ENCODE measurements around the gene CYSRT1. TPM values are rescaled to one million over a fixed set of nuclear protein-coding genes. Genes with fewer than 3 reads are reported as not detected.

The CYSRT1 gene
- total and polyA plus RNA-seq, 7 experiments from 2014 or later: 0.45 to 0.63 (median 0.49) TPM; not detected in 3

GRCh38 chr9:137198902-137199283, 26.1 kb upstream of the CYSRT1 start:
- ATAC-seq (no peak), DNase-seq (no peak)
- Histone ChIP-seq H3K36me3 (ENCODE audit: control insufficient read depth in 2 of 3, insufficient read depth in 3 of 3, low read length in 3 of 3) (no peaks in the 10 kb centered on the region), H3K4me3 (ENCODE audit: low read length) (no peak overlapping the region), H3K27me3 (ENCODE audit: control insufficient read depth in 2 of 2, insufficient read depth in 2 of 2, low read length in 2 of 2) (no peaks in the 10 kb centered on the region), H3K4me1 (ENCODE audit: control insufficient read depth in 2 of 2, insufficient read depth in 2 of 2, low read length in 2 of 2) (peaks cover 7 to 13% of the 10 kb centered on the region in 2 donors), H3K27ac (ENCODE audit: low read depth, low read length) (no peak overlapping the region), H3K9me3 (ENCODE audit: control insufficient read depth in 2 of 3, low read length in 3 of 3) (no peaks in the 10 kb centered on the region)
- ChIA-PET POLR2A (interaction anchor here (0.6 to 3.4 kb wide), 6 partner anchors 10 to 375 kb away, joined by 3 to 16 read pairs (median 4); partner anchors contain the start of genes CYSRT1, MAN1B1, SSNA1 and TUBB4B), CTCF (no interaction called here)
- Mint-ChIP-seq H3K9me3 (no peaks in the 10 kb centered on the region), H3K36me3 (no peaks in the 10 kb centered on the region), H3K4me3 (peak overlapping the region in 3 of 10 donors; percentile 25 to 81 (median 56)), H3K27ac (no peak overlapping the region), H3K4me1 (peaks cover 10 to 24% (median 14%) of the 10 kb centered on the region in 7 donors), H3K27me3 (no peaks in the 10 kb centered on the region)
- intact Hi-C loops (cut with micrococcal nuclease): no loop called here

- Mint-ChIP-seq H3K4me3 (peak overlapping the region in 9 of 10 donors; percentile 36 to 82 (median 77)), H3K4me1 (peaks cover 16 to 31% (median 21%) of the 10 kb centered on the region in 7 donors), H3K27ac (peak overlapping the region in 1 of 9 donors; percentile 49), H3K27me3 (no peaks in the 10 kb centered on the region), H3K36me3 (no peaks in the 10 kb centered on the region), H3K9me3 (no peaks in the 10 kb centered on the region)
- CTCF ChIA-PET: no interaction called here
- H3K27ac ChIP-seq (ENCODE audit: low read depth, low read length): no peak overlapping the region
- no peaks in the 10 kb centered on the region for H3K36me3 ChIP-seq (ENCODE audit: control insufficient read depth in 2 of 3, insufficient read depth in 3 of 3, low read length in 3 of 3)
- peaks cover 14 to 20% of the 10 kb centered on the region in 2 donors for H3K4me1 ChIP-seq (ENCODE audit: control insufficient read depth in 2 of 2, insufficient read depth in 2 of 2, low read length in 2 of 2)
- POLR2A ChIA-PET: interaction anchor here (0.8 to 3.4 kb wide), 5 partner anchors 10 to 113 kb away, joined by 3 to 16 read pairs (median 4); partner anchors contain the start of genes CYSRT1, MAN1B1, SSNA1 and TUBB4B
- intact Hi-C loops (cut with micrococcal nuclease): loop anchor here (1.0 to 10.0 kb wide), 12 partner anchors 11 to 409 kb away; partner anchors contain the start of genes ANAPC2 (in 2 of the 2), MAN1B1 (in 2 of the 2), SSNA1 (in 2 of the 2) and TUBB4B (in 2 of the 2)
- DNase-seq (no peak), ATAC-seq (no peak)
- no peak overlapping the region for H3K4me3 ChIP-seq (ENCODE audit: low read length)
- H3K27me3 ChIP-seq (ENCODE audit: control insufficient read depth in 2 of 2, insufficient read depth in 2 of 2, low read length in 2 of 2): no peaks in the 10 kb centered on the region
- H3K9me3 ChIP-seq (ENCODE audit: control insufficient read depth in 2 of 3, low read length in 3 of 3): no peaks in the 10 kb centered on the region
Observed at GRCh38 chr9:137199411-137200121, 25.4 kb upstream of the CYSRT1 start.

GRCh38 chr9:137200311-137201204, 24.4 kb upstream of the CYSRT1 start, which contains the start of gene TPRN:
TPRN (minus strand) TSS chr9:137200741; CDS start chr9:137200711, 30 bp downstream.
- ChIA-PET CTCF (interaction anchor here (1.1 to 1.3 kb wide), 2 partner anchors 21 to 71 kb away, joined by 3 read pairs; partner anchors contain the start of gene RNF208), POLR2A (interaction anchor here (0.6 to 9.0 kb wide), 13 partner anchors 10 to 399 kb away, joined by 3 to 136 read pairs (median 4); partner anchors contain the start of genes ANAPC2, MAN1B1, RABL6 and SSNA1)
- Mint-ChIP-seq H3K4me3 (peak within 1 kb of the TSS; percentile 77 to 89 (median 84)), H3K4me1 (peaks cover 16 to 34% (median 23%) of the 10 kb centered on the region in 7 donors), H3K27ac (peak within 1 kb of the TSS; percentile 12 to 91 (median 78)), H3K27me3 (no peaks in the 10 kb centered on the region), H3K36me3 (no peaks in the 10 kb centered on the region), H3K9me3 (peaks cover 0 to 3% (median 0%) of the 10 kb centered on the region in 11 donors)
- Histone ChIP-seq H3K27me3 (ENCODE audit: control insufficient read depth in 2 of 2, insufficient read depth in 2 of 2, low read length in 2 of 2) (no peaks in the 10 kb centered on the region), H3K4me3 (ENCODE audit: low read length) (peak within 1 kb of the TSS; percentile 75), H3K4me1 (ENCODE audit: control insufficient read depth in 2 of 2, insufficient read depth in 2 of 2, low read length in 2 of 2) (peaks cover 20 to 23% of the 10 kb centered on the region in 2 donors), H3K36me3 (ENCODE audit: control insufficient read depth in 2 of 3, insufficient read depth in 3 of 3, low read length in 3 of 3) (peaks cover 0 to under 1% (median 0%) of the 10 kb centered on the region in 3 experiments), H3K9me3 (ENCODE audit: control insufficient read depth in 2 of 3, low read length in 3 of 3) (no peaks in the 10 kb centered on the region), H3K27ac (ENCODE audit: low read depth, low read length) (peak within 1 kb of the TSS; percentile 78)
- ATAC-seq: peak; percentile 98
- DNase-seq: peak; percentile 89 to 98 (median 97)
- intact Hi-C loops (cut with micrococcal nuclease): loop anchor here (1.0 to 10.0 kb wide), 12 partner anchors 12 to 410 kb away; partner anchors contain the start of genes ANAPC2 (in 2 of the 2), MAN1B1 (in 2 of the 2), SSNA1 (in 2 of the 2) and TUBB4B (in 2 of the 2)

GRCh38 chr9:137201205-137201868, 23.6 kb upstream of the CYSRT1 start:
- Histone ChIP-seq H3K4me3 (ENCODE audit: low read length) (peak overlapping the region; percentile 75), H3K36me3 (ENCODE audit: control insufficient read depth in 2 of 3, insufficient read depth in 3 of 3, low read length in 3 of 3) (peaks cover 0 to 4% (median 0%) of the 10 kb centered on the region in 3 experiments), H3K27me3 (ENCODE audit: control insufficient read depth in 2 of 2, insufficient read depth in 2 of 2, low read length in 2 of 2) (no peaks in the 10 kb centered on the region), H3K9me3 (ENCODE audit: control insufficient read depth in 2 of 3, low read length in 3 of 3) (no peaks in the 10 kb centered on the region), H3K4me1 (ENCODE audit: control insufficient read depth in 2 of 2, insufficient read depth in 2 of 2, low read length in 2 of 2) (peaks cover 28% of the 10 kb centered on the region in 2 donors), H3K27ac (ENCODE audit: low read depth, low read length) (peak overlapping the region; percentile 78)
- intact Hi-C loops (cut with micrococcal nuclease): loop anchor here (2.0 to 10.0 kb wide), 5 partner anchors 51 to 411 kb away; partner anchors contain the start of genes C8G (in 1 of the 2), FBXW5 (in 1 of the 2), MAN1B1 (in 1 of the 2) and PAXX (in 1 of the 2)
- ChIA-PET CTCF (interaction anchor here (1.1 to 1.3 kb wide), 2 partner anchors 21 to 72 kb away, joined by 3 read pairs; partner anchors contain the start of gene RNF208), POLR2A (interaction anchor here (0.6 to 9.0 kb wide), 14 partner anchors 9 to 400 kb away, joined by 3 to 136 read pairs (median 4); partner anchors contain the start of genes ANAPC2, MAN1B1, RABL6 and SSNA1)
- Mint-ChIP-seq H3K9me3 (peaks cover 0 to 3% (median 0%) of the 10 kb centered on the region in 11 donors), H3K27ac (peak overlapping the region; percentile 12 to 91 (median 78)), H3K36me3 (no peaks in the 10 kb centered on the region), H3K4me3 (peak overlapping the region; percentile 77 to 89 (median 84)), H3K4me1 (peaks cover 17 to 42% (median 29%) of the 10 kb centered on the region in 7 donors), H3K27me3 (no peaks in the 10 kb centered on the region)
- DNase-seq: no peak
- ATAC-seq: no peak

GRCh38 chr9:137202966-137203365, 22.0 kb upstream of the CYSRT1 start:
- Histone ChIP-seq H3K4me3 (ENCODE audit: low read length) (no peak overlapping the region), H3K4me1 (ENCODE audit: control insufficient read depth in 2 of 2, insufficient read depth in 2 of 2, low read length in 2 of 2) (peaks cover 32 to 35% of the 10 kb centered on the region in 2 donors), H3K27me3 (ENCODE audit: control insufficient read depth in 2 of 2, insufficient read depth in 2 of 2, low read length in 2 of 2) (no peaks in the 10 kb centered on the region), H3K36me3 (ENCODE audit: control insufficient read depth in 2 of 3, insufficient read depth in 3 of 3, low read length in 3 of 3) (peaks cover 0 to 4% (median 0%) of the 10 kb centered on the region in 3 experiments), H3K9me3 (ENCODE audit: control insufficient read depth in 2 of 3, low read length in 3 of 3) (no peaks in the 10 kb centered on the region), H3K27ac (ENCODE audit: low read depth, low read length) (no peak overlapping the region)
- intact Hi-C loops (cut with micrococcal nuclease): loop anchor here in 1 of 2 donors (10.0 kb wide), 1 partner anchor 258 kb away; the partner anchor contains the start of genes C8G and FBXW5
- Mint-ChIP-seq H3K9me3 (peaks cover 0 to 7% (median 0%) of the 10 kb centered on the region in 11 donors), H3K27ac (peak overlapping the region in 1 of 9 donors; percentile 16), H3K27me3 (no peaks in the 10 kb centered on the region), H3K4me3 (peak overlapping the region in 4 of 10 donors; percentile 8 to 91 (median 14)), H3K4me1 (peaks cover 30 to 57% (median 43%) of the 10 kb centered on the region in 7 donors), H3K36me3 (peaks cover 0 to 6% (median 0%) of the 10 kb centered on the region in 5 donors)
- ChIA-PET CTCF (no interaction called here), POLR2A (interaction anchor here (0.7 to 9.0 kb wide), 4 partner anchors 13 to 216 kb away, joined by 3 to 136 read pairs (median 12); partner anchors contain the start of genes ANAPC2, RNF208, SSNA1 and TUBB4B)
- ATAC-seq (no peak), DNase-seq (no peak)

Data from naive thymus-derived CD4-positive, alpha-beta T cell (primary cell).